HUES64 (cell line): ENCODE results near the gene ZDHHC16.

ENCODE experiments used
- H3K27ac ChIP-seq: 2 replicates; pipeline ENCODE4 v1.7.0; 2013; ENCODE audit warnings: low read depth, low read length, inconsistent platforms
- H3K27me3 ChIP-seq: 2 replicates; pipeline ENCODE4 v1.6.1; 2013; ENCODE audit warnings: mild to moderate bottlenecking, low read length; ENCODE audit not compliant: insufficient read depth
- H3K36me3 ChIP-seq: 2 replicates; pipeline ENCODE4 v1.6.1; 2013; ENCODE audit warnings: mild to moderate bottlenecking, low read length; ENCODE audit not compliant: insufficient read depth
- H3K4me1 ChIP-seq: 2 replicates; pipeline ENCODE4 v1.6.1; 2013; ENCODE audit warnings: mild to moderate bottlenecking, low read length, moderate library complexity; ENCODE audit not compliant: insufficient read depth
- H3K4me3 ChIP-seq: 2 replicates; pipeline ENCODE4 v1.5.1; 2013; ENCODE audit warnings: mild to moderate bottlenecking, low read length, moderate library complexity
- H3K9ac ChIP-seq: 2 replicates; pipeline ENCODE4 v1.6.1; 2013; ENCODE audit warnings: mild to moderate bottlenecking, low read depth, low read length
- H3K9me3 ChIP-seq: 2 replicates; pipeline ENCODE4 v1.6.1; 2013; ENCODE audit warnings: low read depth, low read length; ENCODE audit not compliant: insufficient read depth
- WGBS: fragments of 150-250, 120-280 bp; methylation state at CpG from one replicate; pipeline ENCODE4 v1.1.7; 2013; ENCODE audit warnings: missing lambda C conversion rate; 5-methylcytosine and 5-hydroxymethylcytosine counted together

Gene ZDHHC16

DNA sequence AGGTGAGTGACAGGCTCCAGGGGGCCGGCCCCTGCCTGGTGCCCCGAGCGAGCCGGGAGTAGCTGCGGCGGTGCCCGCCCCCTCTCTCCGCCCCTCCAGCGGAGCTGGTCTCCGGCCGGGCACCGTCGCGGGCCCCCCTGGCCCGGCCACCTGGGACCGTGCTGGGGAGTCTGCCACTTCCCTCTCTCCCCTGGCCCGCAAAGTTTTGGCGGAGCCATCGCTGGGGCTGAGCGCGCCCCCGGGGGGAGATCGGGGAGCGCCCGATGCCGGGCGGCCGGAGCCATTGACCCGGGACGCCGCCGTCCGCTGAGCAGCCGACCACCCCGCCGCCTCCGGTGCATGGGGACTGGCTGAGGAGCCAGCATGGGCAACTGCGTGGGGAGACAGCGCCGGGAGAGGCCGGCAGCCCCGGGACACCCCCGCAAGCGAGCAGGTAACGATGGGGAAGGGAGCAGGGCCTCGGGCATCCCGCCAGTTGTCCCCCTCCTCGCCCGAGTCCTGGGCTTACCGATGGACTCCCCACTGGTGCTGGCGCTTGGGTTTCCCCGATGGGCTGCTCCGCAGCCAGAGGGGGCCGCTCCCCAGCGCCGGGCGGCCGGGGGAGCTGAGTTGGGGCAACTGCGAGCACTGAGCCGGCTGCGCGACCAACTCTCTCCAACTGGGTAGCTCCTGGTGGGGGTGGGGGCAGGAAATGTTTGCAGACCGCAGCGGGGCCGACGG is 53.0 kb downstream of the ZDHHC16 start, which contains the start of gene UBTD1:
Gene UBTD1, plus strand, starts transcription at position 84 of the 720 bp plus-strand sequence. Its CDS starts 280 bp downstream, at position 364.
- Histone ChIP-seq H3K9me3 (no peaks in the 10 kb centered on the region), H3K4me1 (peaks cover 35% of the 10 kb centered on the region), H3K27ac (peak within 1 kb of the TSS; percentile 86), H3K27me3 (peaks cover 24% of the 10 kb centered on the region), H3K4me3 (peak within 1 kb of the TSS; percentile 77), H3K9ac (peak within 1 kb of the TSS; percentile 89), H3K36me3 (no peaks in the 10 kb centered on the region)
- under 1% methylated on average over 66 of the region's 66 CpGs for WGBS

DNA sequence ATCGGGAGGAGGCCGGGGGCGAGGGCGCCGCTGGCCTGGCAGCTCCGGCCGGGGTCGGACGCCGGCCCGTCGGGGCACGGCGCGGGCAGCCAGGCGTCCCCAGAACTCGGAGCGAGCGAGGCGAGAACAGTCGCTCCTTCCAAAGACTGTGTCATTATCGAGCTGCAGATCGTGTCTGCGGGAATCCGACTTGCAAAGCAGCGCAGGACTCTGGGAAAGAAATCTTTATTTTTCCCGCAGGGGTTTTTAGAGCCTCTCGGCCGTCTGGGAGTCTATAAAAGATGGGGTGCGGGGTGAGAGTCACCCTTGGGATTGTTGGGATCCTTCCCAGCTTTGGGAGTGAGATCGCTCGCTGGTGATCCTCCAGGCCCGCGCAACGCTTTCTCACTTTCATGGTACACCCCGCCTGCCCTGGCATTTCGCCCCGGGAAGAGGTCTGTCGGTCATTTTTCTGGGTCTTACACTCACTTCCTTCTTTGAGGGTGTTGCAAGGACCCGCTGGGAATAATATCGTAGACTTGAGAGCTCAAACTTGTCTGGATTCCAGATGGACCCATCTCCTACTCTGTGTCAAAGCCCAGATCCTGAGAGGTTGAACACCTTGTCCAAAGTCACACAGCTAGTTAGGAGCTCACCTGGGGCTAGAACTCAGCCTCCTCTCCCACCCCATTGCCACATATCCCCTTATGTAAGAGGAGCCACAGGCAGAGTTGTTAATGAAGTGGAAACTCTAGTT is 53.8 kb downstream of the ZDHHC16 start:
- no peaks in the 10 kb centered on the region for H3K36me3 ChIP-seq
- peaks cover 32% of the 10 kb centered on the region for H3K4me1 ChIP-seq
- H3K27ac ChIP-seq, result no peak overlapping the region
- H3K9me3 ChIP-seq, result no peaks in the 10 kb centered on the region
- H3K4me3 ChIP-seq, result peak overlapping the region; percentile 77
- peaks cover 24% of the 10 kb centered on the region for H3K27me3 ChIP-seq
- 3% methylated on average over 41 of the region's 41 CpGs for WGBS
- peak overlapping the region; percentile 65 for H3K9ac ChIP-seq

DNA sequence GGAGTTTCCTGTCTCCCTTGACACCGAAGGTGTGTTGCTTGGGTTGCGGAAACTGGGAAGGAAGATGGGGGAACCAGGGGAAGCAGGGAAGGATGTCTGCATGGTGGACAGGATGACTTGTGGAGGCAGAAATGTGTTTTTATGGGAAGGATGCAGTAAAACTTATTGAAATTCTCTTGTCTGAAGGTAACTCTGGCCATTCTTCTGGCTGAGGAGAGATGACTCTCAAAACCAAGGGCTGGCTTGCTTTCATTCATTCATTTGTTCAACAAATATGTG is 54.3 kb downstream of the ZDHHC16 start:
- no peak overlapping the region for H3K27ac ChIP-seq
- H3K4me1 ChIP-seq, result peaks cover 27% of the 10 kb centered on the region; the same call in 1 of the 2 replicates
- H3K4me3 ChIP-seq, result peak overlapping the region; percentile 77
- H3K9ac ChIP-seq, result no peak overlapping the region; the same call in 1 of the 2 replicates
- 72% methylated on average over 2 of the region's 2 CpGs for WGBS
- no peaks in the 10 kb centered on the region for H3K9me3 ChIP-seq
- H3K27me3 ChIP-seq, result peaks cover 24% of the 10 kb centered on the region
- H3K36me3 ChIP-seq, result no peaks in the 10 kb centered on the region

DNA sequence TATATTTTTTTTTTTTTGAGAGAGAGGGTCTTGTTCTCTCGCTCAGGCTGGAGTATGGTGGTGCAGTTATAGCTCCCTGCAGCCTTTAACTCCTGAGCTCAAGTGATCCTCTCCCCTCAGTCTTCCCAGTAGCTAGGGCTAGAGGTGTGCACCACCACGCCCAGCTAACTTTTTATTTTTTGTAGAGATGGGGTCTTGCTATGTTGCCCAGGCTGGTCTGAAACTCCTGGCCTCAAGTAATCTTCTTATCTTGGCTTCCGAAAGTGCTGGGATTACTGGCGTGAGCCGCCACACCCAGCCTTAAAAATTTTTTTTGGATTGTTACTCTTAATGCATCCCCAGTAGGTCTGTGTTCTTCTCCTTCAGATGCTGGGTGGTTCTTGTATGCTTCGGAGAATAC is 56.9 kb downstream of the ZDHHC16 start:
- peaks cover 9% of the 10 kb centered on the region for H3K4me1 ChIP-seq
- H3K27me3 ChIP-seq, result peaks cover 24% of the 10 kb centered on the region
- H3K27ac ChIP-seq, result no peak overlapping the region
- WGBS, result over 99% methylated on average over 4 of the region's 6 CpGs
- no peak overlapping the region for H3K4me3 ChIP-seq
- H3K9ac ChIP-seq, result no peak overlapping the region
- H3K9me3 ChIP-seq, result no peaks in the 10 kb centered on the region
- H3K36me3 ChIP-seq, result no peaks in the 10 kb centered on the region

DNA sequence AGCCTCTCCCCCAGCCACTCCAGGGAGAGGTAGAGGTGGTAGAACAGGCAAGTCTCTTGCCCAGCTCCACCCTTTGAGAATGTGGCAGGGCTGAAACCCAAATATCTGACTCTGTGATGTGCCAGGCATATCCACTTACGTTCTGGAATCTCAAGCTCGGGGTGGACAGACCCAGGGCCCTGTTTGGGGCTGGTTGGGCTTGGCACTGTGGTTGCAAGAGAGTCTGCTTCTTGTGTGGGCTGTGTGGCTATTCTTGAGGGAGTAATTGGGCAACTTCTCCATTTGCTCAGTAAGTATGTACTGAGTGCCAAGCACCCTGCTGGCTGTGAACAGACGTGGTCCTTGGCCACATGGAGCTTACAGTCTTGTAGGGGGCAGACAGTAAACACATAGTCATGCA is 57.4 kb downstream of the ZDHHC16 start:
- H3K9ac ChIP-seq, result no peak overlapping the region
- no peaks in the 10 kb centered on the region for H3K36me3 ChIP-seq
- peaks cover 24% of the 10 kb centered on the region for H3K27me3 ChIP-seq
- 93% methylated on average over 3 of the region's 3 CpGs for WGBS
- peaks cover 13% of the 10 kb centered on the region for H3K4me1 ChIP-seq
- H3K9me3 ChIP-seq, result no peaks in the 10 kb centered on the region
- no peak overlapping the region for H3K27ac ChIP-seq
- H3K4me3 ChIP-seq, result no peak overlapping the region

DNA sequence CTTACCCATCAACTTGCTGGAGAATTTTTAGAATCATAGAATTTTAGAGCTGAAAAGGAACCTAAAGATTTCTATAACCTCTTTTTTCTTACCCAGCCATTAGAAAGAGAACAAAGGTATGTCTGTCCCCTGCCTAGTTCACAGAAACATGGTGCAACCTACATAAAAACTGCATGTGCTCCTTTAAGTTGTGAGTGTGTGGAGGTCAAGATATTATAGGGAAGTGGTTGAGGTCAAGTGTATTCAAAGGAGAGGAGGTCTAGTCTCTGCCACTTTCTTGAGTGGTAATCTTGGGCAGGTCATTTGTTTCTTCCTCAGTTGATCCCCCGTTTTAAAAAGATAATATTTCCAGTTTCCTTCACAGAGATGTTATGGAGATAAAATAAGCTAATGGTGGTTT is 59.2 kb downstream of the ZDHHC16 start:
- Histone ChIP-seq H3K27ac (no peak overlapping the region), H3K27me3 (peaks cover 13% of the 10 kb centered on the region), H3K4me1 (peaks cover 15% of the 10 kb centered on the region), H3K36me3 (no peaks in the 10 kb centered on the region), H3K4me3 (no peak overlapping the region), H3K9ac (no peak overlapping the region), H3K9me3 (no peaks in the 10 kb centered on the region)
- WGBS, result no CpG with 5 or more reads among the region's 1 CpG

DNA sequence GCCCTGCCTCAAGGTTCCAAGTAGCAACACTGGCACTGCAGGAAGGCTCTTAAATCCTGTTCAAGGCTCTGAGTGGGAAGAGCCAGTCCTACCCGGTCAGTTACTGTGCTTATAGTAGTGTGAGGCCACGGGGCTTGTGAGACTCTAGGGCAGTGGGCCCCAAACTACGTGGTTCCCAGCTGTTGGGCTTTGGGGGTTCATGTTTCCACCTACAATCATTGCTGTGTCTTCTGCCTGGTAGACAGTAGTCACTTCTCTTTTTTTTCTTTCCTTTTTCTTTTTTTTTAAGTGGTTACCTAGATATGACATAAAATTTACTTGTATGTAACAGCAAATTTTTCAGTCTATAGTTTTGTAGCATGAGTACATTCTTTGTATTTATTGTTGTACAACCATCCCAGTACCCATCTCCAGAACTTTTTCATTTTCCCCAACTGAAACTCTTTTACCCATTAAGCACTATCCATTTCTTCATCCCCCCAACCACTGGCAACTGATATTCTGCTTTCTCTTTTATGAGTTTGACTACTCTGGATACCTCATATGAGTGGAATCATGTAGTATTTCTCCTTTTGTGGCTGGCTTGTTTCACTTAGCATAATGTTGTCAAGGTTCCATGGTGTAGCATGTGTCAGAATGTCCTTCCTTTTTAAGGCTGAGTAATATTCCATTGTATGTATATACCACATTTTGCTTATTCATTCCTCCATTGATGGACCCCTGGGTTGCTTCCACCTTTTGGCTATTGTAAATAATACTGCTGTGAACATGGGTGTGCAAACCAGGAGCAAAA is 60.4 kb downstream of the ZDHHC16 start:
- H3K9me3 ChIP-seq, result no peaks in the 10 kb centered on the region
- WGBS, result 84% methylated on average over 3 of the region's 3 CpGs
- H3K9ac ChIP-seq, result no peak overlapping the region
- peaks cover 12% of the 10 kb centered on the region; the same call in 1 of the 2 replicates for H3K4me1 ChIP-seq
- no peak overlapping the region for H3K27ac ChIP-seq
- no peaks in the 10 kb centered on the region for H3K36me3 ChIP-seq
- peaks cover 3% of the 10 kb centered on the region; the same call in 1 of the 2 replicates for H3K27me3 ChIP-seq
- H3K4me3 ChIP-seq, result no peak overlapping the region
